ENCODE measurements around the gene ADISSP. TPM values are rescaled to one million over a fixed set of nuclear protein-coding genes. Genes with fewer than 3 reads are reported as not detected.

Gene ADISSP
- total and polyA plus RNA-seq, 8 donors: 5.0 to 16.0 (median 11.3) TPM

- H3K9me3 ChIP-seq: no peaks in the 10 kb centered on the region
- DNase-seq (peak in 1 of 6 donors; percentile 43), FAIRE-seq (no peak), ATAC-seq (no peak)
- H3K4me3 ChIP-seq: no peak overlapping the region
- no peak overlapping the region for H3K27ac ChIP-seq
- H3K36me3 ChIP-seq: no peaks in the 10 kb centered on the region
- TF ChIP-seq CTCF (IDR thresholded peaks at IDR 0.05): no peak
- WGBS, 2 donors: 71 to 88% methylated on average over 7 of the region's 7 CpGs
- no peaks in the 10 kb centered on the region for H3K27me3 ChIP-seq
- intact Hi-C loops (cut with DNase I): no loop called here
- H3K4me1 ChIP-seq: peaks cover 0 to 4% (median 0%) of the 10 kb centered on the region in 3 donors
These were observed 25.6 kb downstream of the ADISSP start for GRCh38 chr20:3741836-3742458.

- WGBS, 2 donors: 82 to 88% methylated on average over 15 of the region's 15 CpGs
- FAIRE-seq (no peak), DNase-seq (no peak), ATAC-seq (no peak)
- no peaks in the 10 kb centered on the region for H3K9me3 ChIP-seq
- intact Hi-C loops (cut with DNase I): no loop called here
- H3K4me3 ChIP-seq: no peak overlapping the region
- H3K36me3 ChIP-seq: no peaks in the 10 kb centered on the region
- H3K4me1 ChIP-seq: peaks cover 0 to 7% (median 0%) of the 10 kb centered on the region in 3 donors
- no peak overlapping the region for H3K27ac ChIP-seq
- no peaks in the 10 kb centered on the region for H3K27me3 ChIP-seq
- TF ChIP-seq CTCF (IDR thresholded peaks at IDR 0.05): no peak
These were observed 26.8 kb downstream of the ADISSP start for GRCh38 chr20:3740615-3741301.

DNA sequence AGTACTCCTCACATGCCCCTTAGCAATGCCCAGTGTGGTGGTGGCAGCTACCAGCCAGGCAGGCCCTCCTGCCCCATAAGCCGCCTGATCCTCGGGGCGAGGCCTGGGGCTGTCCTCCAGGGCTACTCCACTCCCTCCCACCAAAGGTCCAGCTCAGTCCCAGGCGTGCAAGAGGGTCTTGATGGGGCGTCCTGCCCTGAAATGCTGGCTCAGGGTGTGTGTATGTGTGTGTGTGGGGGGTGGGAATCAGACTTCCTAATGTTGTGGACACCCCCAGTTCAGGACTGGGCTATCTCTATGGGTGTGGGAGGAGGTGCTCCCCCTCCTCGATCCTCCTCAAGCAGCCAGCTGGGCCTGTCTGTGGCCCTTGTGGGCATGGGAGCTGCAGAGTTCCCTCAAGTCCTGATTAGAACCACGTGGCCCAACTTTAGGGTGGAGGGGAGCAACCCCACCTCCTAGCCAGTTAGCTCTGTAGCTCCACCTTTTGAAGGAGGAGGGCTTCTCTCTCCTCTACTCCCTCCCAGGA lies 27.6 kb downstream of the ADISSP start:
- H3K4me3 ChIP-seq: no peak overlapping the region
- intact Hi-C loops (cut with DNase I): no loop called here
- ATAC-seq (no peak), DNase-seq (no peak), FAIRE-seq (no peak)
- TF ChIP-seq CTCF (IDR thresholded peaks at IDR 0.05): no peak
- no peaks in the 10 kb centered on the region for H3K9me3 ChIP-seq
- H3K27ac ChIP-seq: no peak overlapping the region
- H3K27me3 ChIP-seq: no peaks in the 10 kb centered on the region
- peaks cover 0 to 2% (median 0%) of the 10 kb centered on the region in 3 donors for H3K4me1 ChIP-seq
- no peaks in the 10 kb centered on the region for H3K36me3 ChIP-seq
- 76 to 79% methylated on average over 7 of the region's 7 CpGs for WGBS, 2 donors

DNA sequence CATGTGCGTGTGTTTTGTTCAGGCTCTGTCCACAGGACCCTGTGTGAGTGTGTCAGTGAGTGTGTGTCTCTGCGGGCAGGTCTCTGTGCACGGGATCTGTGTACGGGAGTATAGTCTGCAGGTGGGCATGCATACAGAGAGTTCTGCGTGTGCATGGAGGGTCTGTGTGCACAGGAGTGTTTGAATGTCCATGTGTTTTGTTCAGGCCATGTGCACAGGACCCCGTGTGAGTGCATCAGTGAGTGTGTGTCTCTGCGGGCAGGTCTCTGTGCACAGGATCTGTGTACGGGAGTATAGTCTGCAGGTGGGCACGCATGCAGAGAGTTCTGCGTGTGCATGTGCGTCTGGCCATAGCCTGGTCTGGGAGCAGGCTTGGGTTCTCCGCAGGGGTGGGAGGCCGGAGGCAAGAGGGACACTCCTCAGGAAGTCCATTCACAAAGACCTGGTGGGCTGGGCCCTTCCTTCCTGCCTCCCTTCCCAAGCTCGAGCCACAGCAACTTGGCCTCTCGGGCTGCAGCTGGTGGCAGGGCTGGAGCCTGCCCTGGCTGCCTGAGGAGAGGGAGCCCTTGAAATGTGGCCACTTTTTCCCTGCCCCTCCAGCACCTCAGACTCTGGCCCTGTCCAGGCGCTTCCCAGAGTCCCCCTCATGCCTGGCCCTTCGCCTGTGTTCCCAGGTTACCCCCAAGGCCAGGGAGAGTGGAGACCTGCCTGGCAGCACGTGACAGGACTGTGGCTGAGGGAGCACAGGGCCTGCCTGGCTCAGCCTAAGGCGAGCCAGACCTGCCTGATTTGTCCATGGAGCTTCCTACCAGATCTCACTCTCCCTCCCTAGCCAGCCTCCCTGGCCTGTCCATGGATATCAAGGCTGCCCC lies 28.3 kb downstream of the ADISSP start:
- WGBS, 2 donors: 81 to 84% methylated on average over 18 to 19 of the region's 19 CpGs
- intact Hi-C loops (cut with DNase I): no loop called here
- FAIRE-seq: no peak
- H3K27me3 ChIP-seq: no peaks in the 10 kb centered on the region
- no peaks in the 10 kb centered on the region for H3K36me3 ChIP-seq
- H3K4me3 ChIP-seq: no peak overlapping the region
- no peak for DNase-seq
- ATAC-seq: no peak
- H3K27ac ChIP-seq: no peak overlapping the region
- peaks cover 0 to 2% (median 0%) of the 10 kb centered on the region in 3 donors for H3K4me1 ChIP-seq
- no peak for TF ChIP-seq CTCF (IDR thresholded peaks at IDR 0.05)
- no peaks in the 10 kb centered on the region for H3K9me3 ChIP-seq
